ENCODE data around the gene BMP7.

Gene BMP7

GRCh38 chr20:57187068-57187634 lies 79.3 kb downstream of the BMP7 start:
- DNase-seq: no peak

GRCh38 chr20:57186192-57186591 lies 80.2 kb downstream of the BMP7 start:
- no peak for DNase-seq

- no peak for DNase-seq
These were observed 81.2 kb downstream of the BMP7 start for GRCh38 chr20:57185188-57185743.

- no peak for DNase-seq
These were observed 82.9 kb downstream of the BMP7 start for GRCh38 chr20:57183457-57184009.

GRCh38 chr20:57181639-57182038 lies 84.8 kb downstream of the BMP7 start:
- no peak for DNase-seq

- no peak for DNase-seq
These were observed 85.5 kb downstream of the BMP7 start for GRCh38 chr20:57180954-57181353.

- no peak for DNase-seq
These were observed 86.1 kb downstream of the BMP7 start for GRCh38 chr20:57180387-57180786.

GRCh38 chr20:57179265-57179664 lies 87.2 kb downstream of the BMP7 start:
- DNase-seq: no peak

- DNase-seq: no peak
These were observed 87.8 kb downstream of the BMP7 start for GRCh38 chr20:57178582-57179111.

GRCh38 chr20:57177636-57178280 lies 88.7 kb downstream of the BMP7 start:
- DNase-seq: no peak

GRCh38 chr20:57176842-57177241 lies 89.6 kb downstream of the BMP7 start:
- DNase-seq: no peak

GRCh38 chr20:57175397-57176010 lies 90.9 kb downstream of the BMP7 start:
- no peak for DNase-seq

GRCh38 chr20:57174737-57175136 lies 91.7 kb downstream of the BMP7 start:
- no peak for DNase-seq

GRCh38 chr20:57173986-57174385 lies 92.5 kb downstream of the BMP7 start:
- DNase-seq: no peak

GRCh38 chr20:57173041-57173440 lies 93.4 kb downstream of the BMP7 start:
- DNase-seq: no peak

GRCh38 chr20:57170343-57170742 lies 96.1 kb downstream of the BMP7 start:
- no peak for DNase-seq

GRCh38 chr20:57169162-57169561 lies 97.3 kb downstream of the BMP7 start:
- DNase-seq: no peak

GRCh38 chr20:57167971-57168701 lies 98.3 kb downstream of the BMP7 start:
- DNase-seq: peak; percentile 13

- no peak for DNase-seq
These were observed 99.2 kb downstream of the BMP7 start for GRCh38 chr20:57167292-57167655.

- DNase-seq: no peak
These were observed 99.7 kb downstream of the BMP7 start for GRCh38 chr20:57166568-57167291.

- DNase-seq: no peak
These were observed 100.9 kb downstream of the BMP7 start for GRCh38 chr20:57165427-57166004.

- DNase-seq: no peak
These were observed 101.6 kb downstream of the BMP7 start for GRCh38 chr20:57164872-57165271.
